HG03066 (cell line): Measurements from ENCODE around the gene PKNOX2.

ENCODE experiments used
- ATAC-seq: cut with Tn5 transposase; IDR thresholded peaks from one replicate; pipeline ENCODE4 v1.9.1; 2021; ENCODE audit warnings: low read depth; ENCODE audit not compliant: unreplicated experiment

Gene PKNOX2

DNA sequence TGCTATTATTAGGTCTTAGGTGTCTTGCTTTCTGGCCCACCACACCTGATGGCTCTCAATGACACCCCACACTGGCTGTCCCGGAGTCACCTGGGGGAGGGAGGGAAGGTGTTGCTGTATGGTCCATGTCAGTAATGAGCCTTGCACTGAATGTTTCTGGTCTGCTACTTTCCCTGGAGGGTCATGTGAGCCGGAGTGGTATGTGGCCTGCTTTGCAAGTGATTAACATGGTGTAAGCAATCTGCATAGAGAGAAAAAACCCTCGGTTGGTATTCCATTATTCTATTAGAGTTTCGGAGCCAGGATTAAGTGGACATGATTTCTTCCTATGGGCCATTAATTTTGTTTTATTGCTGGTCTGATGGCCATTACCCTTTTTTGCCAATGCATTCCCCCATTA is 63.9 kb downstream of the PKNOX2 start:
- no peak for ATAC-seq

- ATAC-seq = no peak
Observed at GRCh38 chr11:125228993-125229392, 64.4 kb downstream of the PKNOX2 start.

- ATAC-seq = no peak
Observed at GRCh38 chr11:125229916-125230315, 65.4 kb downstream of the PKNOX2 start.

GRCh38 chr11:125233116-125233515 is 68.6 kb downstream of the PKNOX2 start:
- ATAC-seq = no peak

- no peak for ATAC-seq
Observed at GRCh38 chr11:125233736-125234275, 69.3 kb downstream of the PKNOX2 start.

DNA sequence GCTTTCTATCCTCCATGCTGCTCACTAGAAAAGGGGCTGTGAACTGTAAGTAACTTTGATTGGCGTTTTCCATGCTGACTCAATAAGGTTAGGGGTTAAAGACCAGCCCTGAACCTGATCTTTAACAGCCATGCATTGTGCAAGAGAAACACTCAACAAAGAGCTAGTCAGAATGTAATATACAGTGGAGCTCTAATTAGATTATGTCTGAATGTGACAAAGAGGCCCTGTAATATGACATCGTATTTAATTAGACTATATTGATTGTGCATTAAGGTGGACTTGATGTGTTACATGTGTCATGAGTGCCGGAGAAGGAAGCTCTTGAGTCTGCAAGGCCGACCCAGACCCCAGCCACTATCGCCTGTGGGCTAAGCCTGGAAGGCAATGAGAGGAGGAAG is 70.5 kb downstream of the PKNOX2 start:
- no peak for ATAC-seq

- ATAC-seq = no peak
Observed at GRCh38 chr11:125236072-125236825, 71.7 kb downstream of the PKNOX2 start.

- no peak for ATAC-seq
Observed at GRCh38 chr11:125239585-125240560, 75.3 kb downstream of the PKNOX2 start.

DNA sequence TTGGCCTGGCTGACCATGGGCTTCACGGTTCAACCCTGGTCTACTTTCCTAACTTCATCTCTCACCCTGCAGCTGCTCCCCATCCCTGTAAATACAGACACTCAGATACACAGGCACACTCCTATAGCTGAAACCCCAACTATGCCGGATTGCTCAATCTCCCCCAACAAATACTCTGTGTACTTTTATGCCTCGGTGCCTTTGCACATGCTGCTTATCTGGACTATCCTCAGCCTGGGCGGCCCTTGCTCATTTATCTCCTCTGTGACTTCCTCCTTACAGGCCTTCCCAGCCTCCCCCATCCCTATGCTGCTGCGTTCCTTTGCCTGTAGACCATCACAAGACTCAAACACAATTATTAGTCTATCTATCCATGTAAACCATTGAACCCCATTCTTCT is 76.6 kb downstream of the PKNOX2 start:
- no peak for ATAC-seq

GRCh38 chr11:125242141-125242775 is 77.7 kb downstream of the PKNOX2 start:
- ATAC-seq = no peak

DNA sequence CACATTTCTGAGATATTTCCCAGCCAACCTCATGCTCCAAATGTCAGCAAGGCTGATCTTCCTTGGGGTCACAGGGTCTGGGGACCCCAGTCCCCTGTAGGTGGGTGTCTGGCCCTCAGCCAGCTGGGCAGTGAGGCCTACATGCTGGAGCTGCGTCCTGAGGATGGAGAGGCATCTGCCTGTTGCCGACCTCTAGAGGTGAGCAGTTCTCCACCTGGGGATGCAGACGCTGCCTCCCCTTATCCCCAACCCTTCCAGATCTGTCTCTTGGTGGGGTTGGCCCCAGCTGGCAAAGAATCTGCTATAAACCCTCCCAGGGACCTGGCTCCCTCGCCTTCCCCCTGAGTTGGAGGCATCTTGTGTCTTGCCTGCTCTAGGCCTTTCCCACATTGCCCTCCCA is 79.6 kb downstream of the PKNOX2 start:
- no peak for ATAC-seq

- no peak for ATAC-seq
Observed at GRCh38 chr11:125245299-125245698, 80.7 kb downstream of the PKNOX2 start.

DNA sequence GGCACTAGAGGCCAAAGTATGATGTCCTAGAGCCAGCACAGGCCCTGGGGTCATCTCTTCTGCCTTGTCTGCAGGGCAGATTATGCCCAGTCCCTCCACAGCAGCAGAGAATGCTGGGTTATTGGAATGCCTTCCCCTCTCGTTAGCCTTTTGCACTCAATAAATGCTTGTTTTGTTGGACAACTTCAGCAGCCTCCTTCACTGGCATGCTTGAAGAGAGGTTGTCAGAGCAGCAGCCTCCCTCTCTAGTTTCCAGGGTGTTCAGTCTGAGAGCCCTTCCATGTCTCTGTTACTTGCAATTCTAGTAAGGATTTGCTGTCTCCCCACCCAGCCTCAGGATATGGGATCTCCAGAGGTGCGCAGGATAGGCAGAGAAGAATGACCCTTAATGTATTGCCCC is 82.9 kb downstream of the PKNOX2 start:
- no peak for ATAC-seq

GRCh38 chr11:125250318-125251213 is 86.0 kb downstream of the PKNOX2 start:
- ATAC-seq = no peak

- no peak for ATAC-seq
Observed at GRCh38 chr11:125251214-125251545, 86.6 kb downstream of the PKNOX2 start.

- ATAC-seq = no peak
Observed at GRCh38 chr11:125251956-125252355, 87.4 kb downstream of the PKNOX2 start.

GRCh38 chr11:125253289-125253688 is 88.7 kb downstream of the PKNOX2 start:
- ATAC-seq = no peak

- no peak for ATAC-seq
Observed at GRCh38 chr11:125253795-125254525, 89.4 kb downstream of the PKNOX2 start.

DNA sequence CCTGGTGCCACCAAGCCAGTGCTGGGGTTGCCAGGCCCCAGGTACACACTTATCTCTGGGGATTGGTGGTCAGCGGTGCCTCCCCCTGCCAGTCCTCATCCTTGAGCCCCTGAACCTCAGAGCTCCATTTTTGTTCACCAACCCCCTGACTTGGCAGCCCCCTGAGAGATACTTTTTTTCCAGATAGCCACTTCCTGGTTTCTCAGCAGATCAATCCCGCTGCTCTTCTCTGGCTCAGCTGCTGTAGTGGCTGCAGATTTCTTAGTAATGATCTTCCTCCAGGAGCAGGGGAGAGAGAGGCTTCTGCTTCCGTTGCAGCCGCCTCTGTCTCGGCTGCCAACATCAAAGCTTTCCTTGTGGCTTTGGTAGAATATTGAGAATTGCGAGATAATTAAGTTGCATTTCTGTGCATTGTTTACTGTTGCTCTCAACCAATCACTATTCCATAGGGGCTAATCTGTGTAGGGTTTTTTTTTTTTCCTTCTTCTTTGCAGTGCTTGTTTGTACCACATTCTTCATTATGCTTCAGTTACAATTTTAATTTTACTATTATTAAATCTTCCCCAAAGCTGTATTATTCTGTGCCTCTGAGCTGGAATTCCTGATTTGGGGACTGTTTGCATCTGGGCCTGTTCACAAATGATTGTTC is 92.1 kb downstream of the PKNOX2 start:
- no peak for ATAC-seq
